Body of pancreas (tissue), 4 donors: Measurements from ENCODE around the gene IRF6.

Experiments
- CTCF ChIP-seq, 7 experiments: fragments of 450-650 bp in 4 of 7; fragments of 200-600 bp in 3 of 7; sonication (generic) in 3 of 7; IDR thresholded peaks; one replicate each; pipeline ENCODE4 v1.5.1; 2016 to 2019; ENCODE audit warnings: antibody characterized with exemption in 7 of 7
- POLR2A ChIP-seq, 3 donors: fragments of 450-650 bp; IDR thresholded peaks; one replicate each; pipeline ENCODE4 v1.6.1; 2016; ENCODE audit warnings: antibody characterized with exemption in 3 of 3, mild to moderate bottlenecking in 2 of 3

- TF ChIP-seq POLR2A (IDR thresholded peaks at IDR 0.05) (no peak), CTCF (IDR thresholded peaks at IDR 0.05) (no peak)
Measured at GRCh38 chr1:209767706-209768105, 38.2 kb downstream of the IRF6 start.
